ENCODE results near the gene TOB2.

DNA sequence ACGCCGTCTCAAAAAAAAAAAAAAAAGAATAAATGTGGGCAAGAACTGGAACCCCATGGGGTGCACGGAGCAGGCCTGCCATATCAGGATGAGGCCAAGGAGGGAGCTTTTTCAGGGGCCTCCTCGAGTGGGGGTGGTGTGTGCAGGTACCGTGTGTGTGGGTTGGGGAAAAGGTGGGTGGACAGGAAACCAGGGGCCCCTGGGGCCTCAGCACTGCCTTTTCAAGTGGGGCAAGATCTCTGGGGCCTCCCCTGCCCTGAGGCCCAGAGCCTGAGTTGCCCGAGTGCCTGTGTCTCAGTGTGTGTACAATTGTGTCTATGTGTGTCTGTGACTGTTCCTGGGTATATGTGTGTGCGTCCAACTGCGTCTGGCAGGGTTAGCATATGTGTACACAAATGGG lies 41.0 kb downstream of the TOB2 start:
- TF ChIP-seq, protein P1, sequence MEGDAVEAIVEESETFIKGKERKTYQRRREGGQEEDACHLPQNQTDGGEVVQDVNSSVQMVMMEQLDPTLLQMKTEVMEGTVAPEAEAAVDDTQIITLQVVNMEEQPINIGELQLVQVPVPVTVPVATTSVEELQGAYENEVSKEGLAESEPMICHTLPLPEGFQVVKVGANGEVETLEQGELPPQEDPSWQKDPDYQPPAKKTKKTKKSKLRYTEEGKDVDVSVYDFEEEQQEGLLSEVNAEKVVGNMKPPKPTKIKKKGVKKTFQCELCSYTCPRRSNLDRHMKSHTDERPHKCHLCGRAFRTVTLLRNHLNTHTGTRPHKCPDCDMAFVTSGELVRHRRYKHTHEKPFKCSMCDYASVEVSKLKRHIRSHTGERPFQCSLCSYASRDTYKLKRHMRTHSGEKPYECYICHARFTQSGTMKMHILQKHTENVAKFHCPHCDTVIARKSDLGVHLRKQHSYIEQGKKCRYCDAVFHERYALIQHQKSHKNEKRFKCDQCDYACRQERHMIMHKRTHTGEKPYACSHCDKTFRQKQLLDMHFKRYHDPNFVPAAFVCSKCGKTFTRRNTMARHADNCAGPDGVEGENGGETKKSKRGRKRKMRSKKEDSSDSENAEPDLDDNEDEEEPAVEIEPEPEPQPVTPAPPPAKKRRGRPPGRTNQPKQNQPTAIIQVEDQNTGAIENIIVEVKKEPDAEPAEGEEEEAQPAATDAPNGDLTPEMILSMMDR (IDR thresholded peaks at IDR 0.05; ENCODE audit: low read depth, low read length, missing input control): no peak
- TF ChIP-seq, protein P2, sequence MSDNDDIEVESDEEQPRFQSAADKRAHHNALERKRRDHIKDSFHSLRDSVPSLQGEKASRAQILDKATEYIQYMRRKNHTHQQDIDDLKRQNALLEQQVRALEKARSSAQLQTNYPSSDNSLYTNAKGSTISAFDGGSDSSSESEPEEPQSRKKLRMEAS (IDR thresholded peaks at IDR 0.05): no peak
- TF ChIP-seq YY1 (IDR thresholded peaks at IDR 0.05) (no peak), GABPA (IDR thresholded peaks at IDR 0.05 in 1 of 2, conservative IDR thresholded peaks at IDR 0.05 in 1 of 2) (no peak), HNF4A (conservative IDR thresholded peaks at IDR 0.05) (no peak), RXRA (IDR thresholded peaks at IDR 0.05) (no peak)
- TF ChIP-seq, protein P3, sequence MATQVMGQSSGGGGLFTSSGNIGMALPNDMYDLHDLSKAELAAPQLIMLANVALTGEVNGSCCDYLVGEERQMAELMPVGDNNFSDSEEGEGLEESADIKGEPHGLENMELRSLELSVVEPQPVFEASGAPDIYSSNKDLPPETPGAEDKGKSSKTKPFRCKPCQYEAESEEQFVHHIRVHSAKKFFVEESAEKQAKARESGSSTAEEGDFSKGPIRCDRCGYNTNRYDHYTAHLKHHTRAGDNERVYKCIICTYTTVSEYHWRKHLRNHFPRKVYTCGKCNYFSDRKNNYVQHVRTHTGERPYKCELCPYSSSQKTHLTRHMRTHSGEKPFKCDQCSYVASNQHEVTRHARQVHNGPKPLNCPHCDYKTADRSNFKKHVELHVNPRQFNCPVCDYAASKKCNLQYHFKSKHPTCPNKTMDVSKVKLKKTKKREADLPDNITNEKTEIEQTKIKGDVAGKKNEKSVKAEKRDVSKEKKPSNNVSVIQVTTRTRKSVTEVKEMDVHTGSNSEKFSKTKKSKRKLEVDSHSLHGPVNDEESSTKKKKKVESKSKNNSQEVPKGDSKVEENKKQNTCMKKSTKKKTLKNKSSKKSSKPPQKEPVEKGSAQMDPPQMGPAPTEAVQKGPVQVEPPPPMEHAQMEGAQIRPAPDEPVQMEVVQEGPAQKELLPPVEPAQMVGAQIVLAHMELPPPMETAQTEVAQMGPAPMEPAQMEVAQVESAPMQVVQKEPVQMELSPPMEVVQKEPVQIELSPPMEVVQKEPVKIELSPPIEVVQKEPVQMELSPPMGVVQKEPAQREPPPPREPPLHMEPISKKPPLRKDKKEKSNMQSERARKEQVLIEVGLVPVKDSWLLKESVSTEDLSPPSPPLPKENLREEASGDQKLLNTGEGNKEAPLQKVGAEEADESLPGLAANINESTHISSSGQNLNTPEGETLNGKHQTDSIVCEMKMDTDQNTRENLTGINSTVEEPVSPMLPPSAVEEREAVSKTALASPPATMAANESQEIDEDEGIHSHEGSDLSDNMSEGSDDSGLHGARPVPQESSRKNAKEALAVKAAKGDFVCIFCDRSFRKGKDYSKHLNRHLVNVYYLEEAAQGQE (IDR thresholded peaks at IDR 0.05): no peak
- TF ChIP-seq, protein P4, sequence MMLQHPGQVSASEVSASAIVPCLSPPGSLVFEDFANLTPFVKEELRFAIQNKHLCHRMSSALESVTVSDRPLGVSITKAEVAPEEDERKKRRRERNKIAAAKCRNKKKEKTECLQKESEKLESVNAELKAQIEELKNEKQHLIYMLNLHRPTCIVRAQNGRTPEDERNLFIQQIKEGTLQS (IDR thresholded peaks at IDR 0.05): no peak

Measured in liver (tissue), 3 donors.